CD14-positive monocyte (primary cell): ENCODE data around the gene FAM241B. TPM values are rescaled to one million over a fixed set of nuclear protein-coding genes. Genes with fewer than 3 reads are reported as not detected.

Source experiments
- DNase-seq, 3 donors: peaks; one replicate each; pipeline ENCODE4 v3.0.0-alpha.2; 2011 to 2022
- H2AFZ ChIP-seq: 2 replicates; pipeline ENCODE4 v1.6.0; 2012; ENCODE audit warnings: mild to moderate bottlenecking, low read depth, low read length, inconsistent platforms; ENCODE audit not compliant: insufficient read depth, poor library complexity, severe bottlenecking
- H3K27ac ChIP-seq, 2 donors: 1 replicate in 1 of 2; 2 replicates in 1 of 2; pipeline ENCODE4 v1.5.1; 2012 to 2013; ENCODE audit warnings: low read length in 2 of 2, control low read depth in 1 of 2, inconsistent platforms in 1 of 2, low read depth in 1 of 2, mild to moderate bottlenecking in 1 of 2
- H3K27me3 ChIP-seq, 2 donors: one replicate each; pipeline versions ENCODE4 v1.6.0 to v1.6.1; 2011 to 2013; ENCODE audit warnings: low read length in 2 of 2; ENCODE audit not compliant: control insufficient read depth in 2 of 2, insufficient read depth in 2 of 2
- H3K36me3 ChIP-seq, 2 donors: replicated peaks in 1 of 2; 1 replicate in 1 of 2; 2 replicates in 1 of 2; pipeline versions ENCODE4 v1.5.1 to v1.6.1; 2012 to 2013; ENCODE audit warnings: low read length in 2 of 2, control low read depth in 1 of 2, inconsistent platforms in 1 of 2, mild to moderate bottlenecking in 1 of 2; ENCODE audit not compliant: insufficient read depth in 2 of 2, control insufficient read depth in 1 of 2
- H3K4me1 ChIP-seq, 2 donors: 1 replicate in 1 of 2; 2 replicates in 1 of 2; pipeline versions ENCODE4 v1.5.1 to v1.6.1; 2012 to 2013; ENCODE audit warnings: low read length in 2 of 2, control low read depth in 1 of 2, inconsistent platforms in 1 of 2, mild to moderate bottlenecking in 1 of 2, moderate library complexity in 1 of 2; ENCODE audit not compliant: insufficient read depth in 2 of 2, control insufficient read depth in 1 of 2
- H3K4me2 ChIP-seq: replicated peaks from 2 replicates; pipeline ENCODE3; 2012; ENCODE audit warnings: low read length, moderate library complexity, mild to moderate bottlenecking; ENCODE audit not compliant: poor library complexity, severe bottlenecking; ENCODE audit errors: extremely low read depth
- H3K4me3 ChIP-seq, 3 experiments: fragments of 200-600 bp in 1 of 3; sonication (generic) in 1 of 3; replicated peaks in 1 of 3; 1 replicate in 2 of 3; 2 replicates in 1 of 3; pipeline ENCODE4 v1.5.1; 2011 to 2013; ENCODE audit warnings: low read length in 3 of 3, mild to moderate bottlenecking in 3 of 3, control low read depth in 2 of 3, low read depth in 2 of 3, inconsistent platforms in 1 of 3, moderate library complexity in 1 of 3
- H3K79me2 ChIP-seq: 2 replicates; pipeline ENCODE4 v1.6.0; 2012; ENCODE audit warnings: mild to moderate bottlenecking, control low read depth, inconsistent platforms, low read length, moderate library complexity; ENCODE audit not compliant: insufficient read depth
- H3K9ac ChIP-seq: 2 replicates; pipeline ENCODE4 v1.6.0; 2017; ENCODE audit warnings: low read length, mild to moderate bottlenecking; ENCODE audit not compliant: insufficient read depth, poor library complexity, severe bottlenecking
- H3K9me3 ChIP-seq, 2 donors: replicated peaks in 1 of 2; 1 replicate in 1 of 2; 2 replicates in 1 of 2; pipeline versions ENCODE4 v1.5.1 to v1.6.1; 2012 to 2013; ENCODE audit warnings: low read length in 2 of 2, control low read depth in 1 of 2; ENCODE audit not compliant: control insufficient read depth in 1 of 2, insufficient read depth in 1 of 2
- H4K20me1 ChIP-seq: 2 replicates; pipeline ENCODE4 v1.6.0; 2012; ENCODE audit warnings: mild to moderate bottlenecking, low read length, control low read depth, moderate library complexity; ENCODE audit not compliant: insufficient read depth
- H3K27ac Mint-ChIP-seq, 7 donors: one replicate each; pipeline ENCODE4 v1.8.0; 2020; ENCODE audit warnings: mild to moderate bottlenecking in 7 of 7, mixed read lengths in 7 of 7, moderate library complexity in 6 of 7, inconsistent platforms in 2 of 7
- H3K27me3 Mint-ChIP-seq, 3 donors: one replicate each; pipeline ENCODE4 v1.8.0; 2021 to 2022; ENCODE audit warnings: low read depth in 3 of 3, mild to moderate bottlenecking in 3 of 3, mixed read lengths in 3 of 3, moderate library complexity in 3 of 3, inconsistent platforms in 1 of 3
- H3K36me3 Mint-ChIP-seq, 2 donors: one replicate each; pipeline ENCODE4 v1.8.0; 2020; ENCODE audit warnings: mixed read lengths in 2 of 2, inconsistent platforms in 1 of 2, mild to moderate bottlenecking in 1 of 2
- H3K4me1 Mint-ChIP-seq: one replicate; pipeline ENCODE4 v1.8.0; 2020; ENCODE audit warnings: mild to moderate bottlenecking, mixed read lengths
- H3K4me3 Mint-ChIP-seq, 2 donors: one replicate each; pipeline ENCODE4 v1.8.0; 2020; ENCODE audit warnings: mild to moderate bottlenecking in 2 of 2, mixed read lengths in 2 of 2, moderate library complexity in 1 of 2
- H3K9me3 Mint-ChIP-seq, 7 donors: one replicate each; pipeline ENCODE4 v1.8.0; 2020 to 2022; ENCODE audit warnings: mixed read lengths in 7 of 7, mild to moderate bottlenecking in 6 of 7, moderate library complexity in 6 of 7, inconsistent platforms in 2 of 7
- CTCF ChIP-seq: fragments of 200-600 bp; IDR thresholded peaks from one replicate; pipeline ENCODE4 v1.8.0; 2022; ENCODE audit warnings: antibody characterized with exemption, mild to moderate bottlenecking
- WGBS: methylation state at CpG from one replicate; pipeline ENCODE4 v1.1.5; 2013; ENCODE audit warnings: missing lambda C conversion rate; ENCODE audit not compliant: insufficient coverage; 5-methylcytosine and 5-hydroxymethylcytosine counted together
- intact Hi-C, 2 donors: fragments of 100-400 bp; cut with micrococcal nuclease; formaldehyde crosslinking; loops; one replicate each; pipeline versions ENCODE4 v1.15.0 to v1.15.1; 2023
- polyA plus RNA-seq, 3 donors: library from polyadenylated mRNA; depleted of rRNA in 1 of 3; unstranded in 2 of 3; stranded (reverse) in 1 of 3; fragments of 300-500 nt in 2 of 3; fragments of >200 nt in 1 of 3; fragmentation: Illumina TruSeq in 2 of 3; gene quantifications; 1 replicate in 2 of 3; 2 replicates in 1 of 3; pipeline ENCODE4 v1.2.3, GENCODE V29; 2012 to 2021

FAM241B gene
- polyA plus RNA-seq, 3 donors, result not detected

GRCh38 chr10:69647126-69647525, 17.1 kb downstream of the FAM241B start:
- no peak for DNase-seq
- Histone ChIP-seq H3K4me2 (no peak overlapping the region), H3K9me3 (no peaks in the 10 kb centered on the region), H3K27me3 (no peaks in the 10 kb centered on the region), H3K79me2 (no peaks in the 10 kb centered on the region), H3K4me3 (no peak overlapping the region), H3K4me1 (no peaks in the 10 kb centered on the region), H3K27ac (no peak overlapping the region), H4K20me1 (no peaks in the 10 kb centered on the region), H3K36me3 (no peaks in the 10 kb centered on the region), H2AFZ (no peak overlapping the region), H3K9ac (no peak overlapping the region)
- Mint-ChIP-seq H3K4me3 (no peak overlapping the region), H3K9me3 (no peaks in the 10 kb centered on the region), H3K36me3 (no peaks in the 10 kb centered on the region), H3K4me1 (peaks cover 2% of the 10 kb centered on the region), H3K27ac (no peak overlapping the region), H3K27me3 (peaks cover 7 to 15% (median 13%) of the 10 kb centered on the region in 3 donors)
- intact Hi-C loops, result no loop called here
- no CpG with 5 or more reads among the region's 6 CpGs for WGBS
- TF ChIP-seq CTCF, result no peak

- H3K27ac Mint-ChIP-seq, result no peak overlapping the region
- H3K4me2 ChIP-seq, result no peak overlapping the region
- DNase-seq, result no peak
- H3K9me3 ChIP-seq, result peaks cover 0 to 3% of the 10 kb centered on the region in 2 donors
- no peaks in the 10 kb centered on the region for H3K4me1 ChIP-seq
- H3K27me3 Mint-ChIP-seq, result peaks cover 7 to 15% (median 13%) of the 10 kb centered on the region in 3 donors
- H3K4me1 Mint-ChIP-seq, result peaks cover 2% of the 10 kb centered on the region
- no peaks in the 10 kb centered on the region for H3K27me3 ChIP-seq
- H3K9ac ChIP-seq, result no peak overlapping the region
- no peaks in the 10 kb centered on the region for H4K20me1 ChIP-seq
- H3K36me3 ChIP-seq, result no peaks in the 10 kb centered on the region
- H3K9me3 Mint-ChIP-seq, result peaks cover 0 to 3% (median 2%) of the 10 kb centered on the region in 7 donors
- TF ChIP-seq CTCF, result no peak
- H2AFZ ChIP-seq, result no peak overlapping the region
- no peak overlapping the region for H3K4me3 ChIP-seq
- no peaks in the 10 kb centered on the region for H3K79me2 ChIP-seq
- H3K36me3 Mint-ChIP-seq, result no peaks in the 10 kb centered on the region
- no peak overlapping the region for H3K27ac ChIP-seq
- intact Hi-C loops, result no loop called here
- no peak overlapping the region for H3K4me3 Mint-ChIP-seq
- 87% methylated on average over 2 of the region's 4 CpGs for WGBS
These were observed 17.8 kb downstream of the FAM241B start for GRCh38 chr10:69647819-69648218.
